Measurements from ENCODE around the gene ASPG.

DNA sequence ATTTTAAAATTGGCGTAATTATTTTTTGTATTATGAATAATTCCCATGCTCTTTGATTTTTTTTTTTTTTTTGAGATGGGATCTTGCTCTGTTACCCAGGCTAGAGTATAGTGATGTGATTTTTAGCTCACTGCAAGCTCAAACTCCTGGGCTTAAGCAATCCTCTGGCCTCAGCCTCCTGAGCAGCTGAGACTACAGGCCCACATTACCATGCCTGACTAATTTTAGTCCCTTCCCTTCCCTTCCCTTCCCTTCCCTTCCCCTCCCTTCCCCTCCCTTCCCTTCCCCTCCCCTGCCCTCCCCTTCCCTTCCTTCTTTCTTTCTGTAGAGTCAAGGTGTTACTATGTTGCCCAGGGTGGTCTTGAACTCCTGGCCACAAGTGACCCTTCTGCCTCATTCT, 43.5 kb downstream of the ASPG start:
- TF ChIP-seq, protein P1, sequence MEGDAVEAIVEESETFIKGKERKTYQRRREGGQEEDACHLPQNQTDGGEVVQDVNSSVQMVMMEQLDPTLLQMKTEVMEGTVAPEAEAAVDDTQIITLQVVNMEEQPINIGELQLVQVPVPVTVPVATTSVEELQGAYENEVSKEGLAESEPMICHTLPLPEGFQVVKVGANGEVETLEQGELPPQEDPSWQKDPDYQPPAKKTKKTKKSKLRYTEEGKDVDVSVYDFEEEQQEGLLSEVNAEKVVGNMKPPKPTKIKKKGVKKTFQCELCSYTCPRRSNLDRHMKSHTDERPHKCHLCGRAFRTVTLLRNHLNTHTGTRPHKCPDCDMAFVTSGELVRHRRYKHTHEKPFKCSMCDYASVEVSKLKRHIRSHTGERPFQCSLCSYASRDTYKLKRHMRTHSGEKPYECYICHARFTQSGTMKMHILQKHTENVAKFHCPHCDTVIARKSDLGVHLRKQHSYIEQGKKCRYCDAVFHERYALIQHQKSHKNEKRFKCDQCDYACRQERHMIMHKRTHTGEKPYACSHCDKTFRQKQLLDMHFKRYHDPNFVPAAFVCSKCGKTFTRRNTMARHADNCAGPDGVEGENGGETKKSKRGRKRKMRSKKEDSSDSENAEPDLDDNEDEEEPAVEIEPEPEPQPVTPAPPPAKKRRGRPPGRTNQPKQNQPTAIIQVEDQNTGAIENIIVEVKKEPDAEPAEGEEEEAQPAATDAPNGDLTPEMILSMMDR (IDR thresholded peaks at IDR 0.05) = no peak
- TF ChIP-seq EZH2 (IDR thresholded peaks at IDR 0.05) = no peak

Data from neural progenitor cell (in vitro differentiated cells).